Stimulated activated memory B cell treated with anti-CD40 and anti-IgM and Interleukin-4, amounts not matched to agents 10 μg/mL and 1 μg/mL and 100 μg/mL, for 72 hours (primary cell): ENCODE results near the gene BFSP2.

Experiments
- ATAC-seq: fragments of 150-1000 bp; cut with Tn5 transposase; 2 replicates; pipeline ENCODE4 v1.10.0; 2021
- H3K27ac Mint-ChIP-seq: one replicate; pipeline ENCODE4 v1.8.0; 2022; ENCODE audit warnings: mild to moderate bottlenecking, mixed read lengths
- H3K27me3 Mint-ChIP-seq: one replicate; pipeline ENCODE4 v1.8.0; 2022; ENCODE audit warnings: mixed read lengths
- H3K36me3 Mint-ChIP-seq: one replicate; pipeline ENCODE4 v1.8.0; 2022; ENCODE audit warnings: mixed read lengths
- H3K4me1 Mint-ChIP-seq: one replicate; pipeline ENCODE4 v1.8.0; 2022; ENCODE audit warnings: mixed read lengths
- H3K4me3 Mint-ChIP-seq: one replicate; pipeline ENCODE4 v1.8.0; 2022; ENCODE audit warnings: mild to moderate bottlenecking, moderate library complexity, mixed read lengths
- H3K9me3 Mint-ChIP-seq: one replicate; pipeline ENCODE4 v1.8.0; 2022; ENCODE audit warnings: mixed read lengths

The BFSP2 gene

GRCh38 chr3:133375403-133375745 is 24.5 kb upstream of the BFSP2 start:
- H3K9me3 Mint-ChIP-seq: no peaks in the 10 kb centered on the region

GRCh38 chr3:133376810-133377209 is 23.0 kb upstream of the BFSP2 start:
- ATAC-seq: no peak
- Mint-ChIP-seq H3K27me3 (peaks cover 11% of the 10 kb centered on the region), H3K4me3 (no peak overlapping the region), H3K27ac (no peak overlapping the region), H3K4me1 (no peaks in the 10 kb centered on the region), H3K9me3 (no peaks in the 10 kb centered on the region), H3K36me3 (no peaks in the 10 kb centered on the region)

More at GRCh38 chr3:133375403-133375745, 24.5 kb upstream of the BFSP2 start:
- Mint-ChIP-seq H3K4me1 (no peaks in the 10 kb centered on the region), H3K27me3 (peaks cover 16% of the 10 kb centered on the region), H3K27ac (no peak overlapping the region), H3K4me3 (no peak overlapping the region), H3K36me3 (no peaks in the 10 kb centered on the region)
- no peak for ATAC-seq

GRCh38 chr3:133377396-133377795 is 22.5 kb upstream of the BFSP2 start:
- Mint-ChIP-seq H3K4me1 (no peaks in the 10 kb centered on the region), H3K9me3 (no peaks in the 10 kb centered on the region), H3K36me3 (no peaks in the 10 kb centered on the region), H3K27ac (no peak overlapping the region), H3K4me3 (no peak overlapping the region), H3K27me3 (peaks cover 17% of the 10 kb centered on the region)
- no peak for ATAC-seq

- peaks cover 20% of the 10 kb centered on the region for H3K27me3 Mint-ChIP-seq
- H3K9me3 Mint-ChIP-seq: no peaks in the 10 kb centered on the region
- H3K36me3 Mint-ChIP-seq: no peaks in the 10 kb centered on the region
- no peak overlapping the region for H3K4me3 Mint-ChIP-seq
- no peak for ATAC-seq
- H3K4me1 Mint-ChIP-seq: no peaks in the 10 kb centered on the region
- no peak overlapping the region for H3K27ac Mint-ChIP-seq
These were observed 19.9 kb upstream of the BFSP2 start for GRCh38 chr3:133379926-133380325.

GRCh38 chr3:133380481-133381225 is 19.2 kb upstream of the BFSP2 start:
- Mint-ChIP-seq H3K9me3 (no peaks in the 10 kb centered on the region), H3K27ac (no peak overlapping the region), H3K27me3 (peaks cover 27% of the 10 kb centered on the region), H3K4me1 (peaks cover 3% of the 10 kb centered on the region), H3K36me3 (no peaks in the 10 kb centered on the region), H3K4me3 (no peak overlapping the region)
- no peak for ATAC-seq

GRCh38 chr3:133381346-133382109 is 18.3 kb upstream of the BFSP2 start:
- no peaks in the 10 kb centered on the region for H3K36me3 Mint-ChIP-seq

GRCh38 chr3:133383175-133383574 is 16.7 kb upstream of the BFSP2 start:
- Mint-ChIP-seq H3K27ac (no peak overlapping the region), H3K9me3 (no peaks in the 10 kb centered on the region), H3K27me3 (peaks cover 29% of the 10 kb centered on the region), H3K36me3 (no peaks in the 10 kb centered on the region), H3K4me3 (no peak overlapping the region), H3K4me1 (peaks cover 7% of the 10 kb centered on the region)
- ATAC-seq: no peak

More at GRCh38 chr3:133381346-133382109, 18.3 kb upstream of the BFSP2 start:
- Mint-ChIP-seq H3K27ac (no peak overlapping the region), H3K4me3 (no peak overlapping the region), H3K4me1 (peaks cover 7% of the 10 kb centered on the region), H3K9me3 (no peaks in the 10 kb centered on the region), H3K27me3 (peaks cover 29% of the 10 kb centered on the region)
- ATAC-seq: no peak

- peaks cover 29% of the 10 kb centered on the region for H3K27me3 Mint-ChIP-seq
- no peak for ATAC-seq
- no peaks in the 10 kb centered on the region for H3K36me3 Mint-ChIP-seq
- peaks cover 7% of the 10 kb centered on the region for H3K4me1 Mint-ChIP-seq
- H3K27ac Mint-ChIP-seq: no peak overlapping the region
- no peak overlapping the region for H3K4me3 Mint-ChIP-seq
- H3K9me3 Mint-ChIP-seq: no peaks in the 10 kb centered on the region
These were observed 16.1 kb upstream of the BFSP2 start for GRCh38 chr3:133383741-133384140.

GRCh38 chr3:133384331-133385027 is 15.4 kb upstream of the BFSP2 start:
- Mint-ChIP-seq H3K4me3 (no peak overlapping the region), H3K4me1 (peaks cover 7% of the 10 kb centered on the region), H3K9me3 (no peaks in the 10 kb centered on the region), H3K27me3 (peaks cover 29% of the 10 kb centered on the region), H3K36me3 (no peaks in the 10 kb centered on the region), H3K27ac (no peak overlapping the region)
- ATAC-seq: peak; percentile 74

GRCh38 chr3:133386876-133387275 is 13.0 kb upstream of the BFSP2 start:
- H3K36me3 Mint-ChIP-seq: no peaks in the 10 kb centered on the region
- no peak for ATAC-seq
- H3K27me3 Mint-ChIP-seq: peaks cover 17% of the 10 kb centered on the region
- H3K4me3 Mint-ChIP-seq: no peak overlapping the region
- H3K9me3 Mint-ChIP-seq: no peaks in the 10 kb centered on the region
- no peak overlapping the region for H3K27ac Mint-ChIP-seq
- peaks cover 7% of the 10 kb centered on the region for H3K4me1 Mint-ChIP-seq

GRCh38 chr3:133387341-133387740 is 12.5 kb upstream of the BFSP2 start:
- H3K36me3 Mint-ChIP-seq: no peaks in the 10 kb centered on the region
- H3K27me3 Mint-ChIP-seq: peaks cover 12% of the 10 kb centered on the region
- no peak overlapping the region for H3K4me3 Mint-ChIP-seq
- no peak for ATAC-seq
- H3K9me3 Mint-ChIP-seq: no peaks in the 10 kb centered on the region
- no peak overlapping the region for H3K27ac Mint-ChIP-seq
- peaks cover 7% of the 10 kb centered on the region for H3K4me1 Mint-ChIP-seq

GRCh38 chr3:133388696-133389395 is 11.0 kb upstream of the BFSP2 start:
- Mint-ChIP-seq H3K9me3 (no peaks in the 10 kb centered on the region), H3K27ac (no peak overlapping the region), H3K4me3 (no peak overlapping the region), H3K4me1 (peaks cover 7% of the 10 kb centered on the region), H3K27me3 (peaks cover 8% of the 10 kb centered on the region), H3K36me3 (no peaks in the 10 kb centered on the region)
- no peak for ATAC-seq

- Mint-ChIP-seq H3K4me1 (peaks cover 10% of the 10 kb centered on the region), H3K27me3 (peaks cover under 1% of the 10 kb centered on the region), H3K36me3 (peaks cover 6% of the 10 kb centered on the region), H3K4me3 (no peak overlapping the region), H3K9me3 (peaks cover 4% of the 10 kb centered on the region), H3K27ac (no peak overlapping the region)
- ATAC-seq: no peak
These were observed 9.1 kb upstream of the BFSP2 start for GRCh38 chr3:133390715-133391114.

GRCh38 chr3:133393204-133393603 is 6.7 kb upstream of the BFSP2 start:
- peaks cover 4% of the 10 kb centered on the region for H3K9me3 Mint-ChIP-seq
- H3K4me3 Mint-ChIP-seq: no peak overlapping the region
- ATAC-seq: no peak
- H3K36me3 Mint-ChIP-seq: peaks cover 6% of the 10 kb centered on the region
- H3K27me3 Mint-ChIP-seq: peaks cover 3% of the 10 kb centered on the region
- H3K27ac Mint-ChIP-seq: no peak overlapping the region
- H3K4me1 Mint-ChIP-seq: peaks cover 7% of the 10 kb centered on the region
